ENCODE results near the gene TTLL8. TPM values are rescaled to one million over a fixed set of nuclear protein-coding genes. Genes with fewer than 3 reads are reported as not detected.

The TTLL8 gene
- total RNA-seq, 2 donors from 2014 or later, result 0.74 TPM; not detected in 1

- no peak for DNase-seq (ENCODE audit: low spot score)
- Histone ChIP-seq H3K27ac (no peak overlapping the region), H3K4me1 (replicated peaks) (peaks cover 6% of the 10 kb centered on the region), H3K9me3 (no peaks in the 10 kb centered on the region), H3K27me3 (replicated peaks; ENCODE audit: insufficient read depth) (peaks cover 2% of the 10 kb centered on the region), H3K4me3 (no peak overlapping the region), H3K36me3 (no peaks in the 10 kb centered on the region)
- intact Hi-C loops (cut with DNase I), result no loop called here
- TF ChIP-seq POLR2A (IDR thresholded peaks at IDR 0.05) (no peak), POLR2AphosphoS5 (IDR thresholded peaks at IDR 0.05) (no peak), CTCF (IDR thresholded peaks at IDR 0.05) (no peak)
- WGBS, result 76% methylated on average over 3 of the region's 3 CpGs
Observed at GRCh38 chr22:50019316-50019715, 38.8 kb downstream of the TTLL8 start.

- peaks cover 6% of the 10 kb centered on the region for H3K4me1 ChIP-seq (replicated peaks)
- no peak overlapping the region for H3K27ac ChIP-seq
- DNase-seq (ENCODE audit: low spot score), result no peak
- no peaks in the 10 kb centered on the region for H3K9me3 ChIP-seq
- 49% methylated on average over 11 of the region's 11 CpGs for WGBS
- TF ChIP-seq POLR2AphosphoS5 (IDR thresholded peaks at IDR 0.05), result no peak
- no peak for TF ChIP-seq POLR2A (IDR thresholded peaks at IDR 0.05)
- TF ChIP-seq CTCF (IDR thresholded peaks at IDR 0.05), result no peak
- no peaks in the 10 kb centered on the region for H3K36me3 ChIP-seq
- H3K4me3 ChIP-seq, result no peak overlapping the region
- peaks cover 7% of the 10 kb centered on the region for H3K27me3 ChIP-seq (replicated peaks; ENCODE audit: insufficient read depth)
- intact Hi-C loops (cut with DNase I), result no loop called here
Observed at GRCh38 chr22:50018608-50019285, 39.4 kb downstream of the TTLL8 start.

- TF ChIP-seq CTCF (IDR thresholded peaks at IDR 0.05) (no peak), POLR2AphosphoS5 (IDR thresholded peaks at IDR 0.05) (no peak), POLR2A (IDR thresholded peaks at IDR 0.05) (no peak)
- Histone ChIP-seq H3K4me1 (replicated peaks) (peaks cover 6% of the 10 kb centered on the region), H3K9me3 (no peaks in the 10 kb centered on the region), H3K36me3 (no peaks in the 10 kb centered on the region), H3K27me3 (replicated peaks; ENCODE audit: insufficient read depth) (peaks cover 7% of the 10 kb centered on the region), H3K4me3 (no peak overlapping the region), H3K27ac (no peak overlapping the region)
- intact Hi-C loops (cut with DNase I), result no loop called here
- DNase-seq (ENCODE audit: low spot score), result no peak
- WGBS, result 86% methylated on average over 6 of the region's 6 CpGs
Observed at GRCh38 chr22:50017701-50018224, 40.3 kb downstream of the TTLL8 start.

- Histone ChIP-seq H3K27ac (no peak overlapping the region), H3K4me3 (no peak overlapping the region), H3K36me3 (no peaks in the 10 kb centered on the region), H3K4me1 (replicated peaks) (peaks cover 6% of the 10 kb centered on the region), H3K9me3 (no peaks in the 10 kb centered on the region), H3K27me3 (replicated peaks; ENCODE audit: insufficient read depth) (peaks cover 7% of the 10 kb centered on the region)
- no peak for DNase-seq (ENCODE audit: low spot score)
- TF ChIP-seq CTCF (IDR thresholded peaks at IDR 0.05) (no peak), POLR2A (IDR thresholded peaks at IDR 0.05) (no peak), POLR2AphosphoS5 (IDR thresholded peaks at IDR 0.05) (no peak)
- intact Hi-C loops (cut with DNase I), result no loop called here
- WGBS, result 84% methylated on average over 21 of the region's 21 CpGs
Observed at GRCh38 chr22:50016988-50017700, 41.0 kb downstream of the TTLL8 start.
